Endodermal cell (in vitro differentiated cells): ENCODE measurements around the gene SLC7A14. TPM values are rescaled to one million over a fixed set of nuclear protein-coding genes. Genes with fewer than 3 reads are reported as not detected.
A peak's percentile ranks its signal among the peaks of the same experiment; 100 is the strongest.

Source experiments
- DNase-seq: peaks from one replicate; pipeline ENCODE4 v3.0.0-alpha.2; 2017
- H3K27ac ChIP-seq: 2 replicates; pipeline ENCODE4 v1.5.1; 2013; ENCODE audit warnings: mild to moderate bottlenecking, low read depth, low read length, moderate library complexity
- H3K27me3 ChIP-seq: 2 replicates; pipeline ENCODE4 v1.6.1; 2013; ENCODE audit warnings: mild to moderate bottlenecking, low read length, moderate library complexity; ENCODE audit not compliant: insufficient read depth, control insufficient read depth, poor library complexity, severe bottlenecking
- H3K36me3 ChIP-seq: 2 replicates; pipeline ENCODE4 v1.7.0; 2013; ENCODE audit warnings: mild to moderate bottlenecking, low read length, moderate library complexity; ENCODE audit not compliant: control insufficient read depth, insufficient read depth
- H3K4me1 ChIP-seq: one replicate; pipeline ENCODE4 v1.7.0; 2013; ENCODE audit warnings: low read length; ENCODE audit not compliant: control insufficient read depth, insufficient read depth
- H3K4me3 ChIP-seq: 2 replicates; pipeline ENCODE4 v1.5.1; 2013; ENCODE audit warnings: mild to moderate bottlenecking, low read length, moderate library complexity
- H3K9ac ChIP-seq: 2 replicates; pipeline ENCODE4 v1.6.1; 2013; ENCODE audit warnings: mild to moderate bottlenecking, low read length, moderate library complexity; ENCODE audit not compliant: poor library complexity, severe bottlenecking; ENCODE audit errors: extremely low read depth
- H3K9me3 ChIP-seq: 2 replicates; pipeline ENCODE4 v1.6.1; 2013; ENCODE audit warnings: mild to moderate bottlenecking, low read length, moderate library complexity; ENCODE audit not compliant: control insufficient read depth
- H3K27ac Mint-ChIP-seq: 2 replicates; pipeline ENCODE4 v1.8.0; 2020; ENCODE audit warnings: mixed read lengths
- H3K27me3 Mint-ChIP-seq: 2 replicates; pipeline ENCODE4 v1.8.0; 2021; ENCODE audit warnings: mild to moderate bottlenecking, mixed read lengths; ENCODE audit not compliant: insufficient read depth
- H3K36me3 Mint-ChIP-seq: 2 replicates; pipeline ENCODE4 v1.8.0; 2020; ENCODE audit warnings: low read depth, mixed read lengths
- H3K4me1 Mint-ChIP-seq: 2 replicates; pipeline ENCODE4 v1.8.0; 2020; ENCODE audit warnings: mixed read lengths
- H3K4me3 Mint-ChIP-seq: 2 replicates; pipeline ENCODE4 v1.8.0; 2020; ENCODE audit warnings: mild to moderate bottlenecking, moderate library complexity, mixed read lengths
- H3K9me3 Mint-ChIP-seq: 2 replicates; pipeline ENCODE4 v1.8.0; 2020; ENCODE audit warnings: mild to moderate bottlenecking, mixed read lengths
- WGBS, 2 experiments: methylation state at CpG; one replicate each; pipeline versions ENCODE4 v1.1.5 to v1.1.7; 2013; ENCODE audit warnings: missing lambda C conversion rate in 2 of 2, mixed read lengths in 1 of 2; ENCODE audit not compliant: insufficient coverage in 1 of 2, insufficient read length in 1 of 2; 5-methylcytosine and 5-hydroxymethylcytosine counted together
- total RNA-seq, 2 donors: library from RNA; stranded (reverse); fragmentation: NEBNext Ultra II Directional in 1 of 2; extraction: Animal tissue kit (Norgen Biotek cat#: 25700) in 1 of 2; gene quantifications; 2 replicates in 1 of 2; 3 replicates in 1 of 2; pipeline ENCODE4 v1.2.1, GENCODE V29; 2021
- TF ChIP-seq, protein P1 (sequence below): fragments of 200-600 bp; sonication (generic); conservative IDR thresholded peaks from 2 replicates; pipeline ENCODE4 v1.5.0; 2021; ENCODE audit warnings: antibody characterized with exemption, mild to moderate bottlenecking

SLC7A14 gene
- total RNA-seq, 2 donors from 2014 or later, result 0.29 to 0.42 TPM

DNA sequence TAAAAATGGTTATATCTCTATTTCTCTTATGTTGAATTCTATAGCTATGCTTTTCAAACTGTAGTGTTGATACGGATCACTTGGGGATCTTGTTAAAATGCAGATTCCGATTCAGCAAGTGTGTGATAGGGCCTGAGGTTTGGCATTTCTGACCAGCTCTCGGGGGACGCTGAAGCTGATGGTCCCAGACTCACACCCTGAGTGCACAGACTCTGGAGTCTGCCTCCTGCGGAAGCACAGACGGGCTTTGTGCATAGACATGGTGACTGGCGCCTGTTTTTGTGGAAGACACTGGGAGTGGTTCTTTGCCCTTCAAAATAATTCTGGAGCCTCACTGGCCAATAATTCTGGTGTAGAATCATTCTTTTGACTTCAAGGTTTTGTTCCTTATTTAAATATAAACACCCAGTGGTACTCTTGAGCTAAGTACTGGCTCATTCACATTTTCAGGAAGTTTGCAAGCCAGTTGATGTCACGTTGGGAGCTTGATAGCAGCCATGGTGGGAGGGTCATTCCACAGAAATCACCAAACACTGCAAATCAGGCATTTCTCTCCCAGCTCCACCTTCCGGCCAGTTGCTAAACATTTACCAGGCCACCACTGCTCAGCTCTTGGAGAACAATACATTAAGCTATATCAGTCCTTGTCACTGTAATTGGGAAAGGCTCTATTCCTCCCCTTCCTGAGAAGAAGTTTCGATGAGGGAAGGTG is 148.0 kb downstream of the SLC7A14 start:
- WGBS, 2 experiments, result 78 to 80% methylated on average over 9 to 10 of the region's 10 CpGs
- H3K27ac ChIP-seq, result no peak overlapping the region
- H3K4me3 Mint-ChIP-seq, result no peak overlapping the region
- H3K4me3 ChIP-seq, result no peak overlapping the region
- H3K27me3 Mint-ChIP-seq, result peaks cover 2% of the 10 kb centered on the region
- DNase-seq, result peak; percentile 73
- H3K9ac ChIP-seq, result no peak overlapping the region
- peaks cover 4% of the 10 kb centered on the region for H3K4me1 ChIP-seq
- H3K36me3 ChIP-seq, result no peaks in the 10 kb centered on the region
- no peaks in the 10 kb centered on the region for H3K27me3 ChIP-seq
- H3K27ac Mint-ChIP-seq, result peak overlapping the region; percentile 76
- H3K9me3 Mint-ChIP-seq, result no peaks in the 10 kb centered on the region
- TF ChIP-seq, protein P1, sequence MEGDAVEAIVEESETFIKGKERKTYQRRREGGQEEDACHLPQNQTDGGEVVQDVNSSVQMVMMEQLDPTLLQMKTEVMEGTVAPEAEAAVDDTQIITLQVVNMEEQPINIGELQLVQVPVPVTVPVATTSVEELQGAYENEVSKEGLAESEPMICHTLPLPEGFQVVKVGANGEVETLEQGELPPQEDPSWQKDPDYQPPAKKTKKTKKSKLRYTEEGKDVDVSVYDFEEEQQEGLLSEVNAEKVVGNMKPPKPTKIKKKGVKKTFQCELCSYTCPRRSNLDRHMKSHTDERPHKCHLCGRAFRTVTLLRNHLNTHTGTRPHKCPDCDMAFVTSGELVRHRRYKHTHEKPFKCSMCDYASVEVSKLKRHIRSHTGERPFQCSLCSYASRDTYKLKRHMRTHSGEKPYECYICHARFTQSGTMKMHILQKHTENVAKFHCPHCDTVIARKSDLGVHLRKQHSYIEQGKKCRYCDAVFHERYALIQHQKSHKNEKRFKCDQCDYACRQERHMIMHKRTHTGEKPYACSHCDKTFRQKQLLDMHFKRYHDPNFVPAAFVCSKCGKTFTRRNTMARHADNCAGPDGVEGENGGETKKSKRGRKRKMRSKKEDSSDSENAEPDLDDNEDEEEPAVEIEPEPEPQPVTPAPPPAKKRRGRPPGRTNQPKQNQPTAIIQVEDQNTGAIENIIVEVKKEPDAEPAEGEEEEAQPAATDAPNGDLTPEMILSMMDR, result peak; percentile 54
- H3K36me3 Mint-ChIP-seq, result no peaks in the 10 kb centered on the region
- no peaks in the 10 kb centered on the region for H3K9me3 ChIP-seq
- peaks cover 14% of the 10 kb centered on the region for H3K4me1 Mint-ChIP-seq

DNA sequence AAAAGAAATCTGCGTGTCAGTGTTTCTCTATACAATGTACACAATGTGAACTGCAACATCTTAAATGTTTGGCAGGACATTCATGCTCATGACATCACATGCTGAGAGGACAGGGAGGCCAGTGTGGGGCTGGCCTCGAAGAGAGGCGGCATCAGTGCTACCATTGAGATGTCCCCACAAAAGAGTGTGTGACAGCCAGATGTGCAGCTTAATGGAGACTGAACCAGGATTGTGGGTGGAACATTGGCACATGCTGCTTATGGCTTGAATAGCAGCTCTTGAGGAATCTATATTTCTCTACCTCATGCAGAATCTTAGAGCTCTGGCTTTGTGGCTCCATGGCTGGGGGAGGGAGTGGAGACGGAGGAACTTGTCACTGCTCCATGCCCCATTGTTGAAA is 148.7 kb downstream of the SLC7A14 start:
- Histone ChIP-seq H3K4me3 (no peak overlapping the region), H3K9ac (no peak overlapping the region), H3K27ac (no peak overlapping the region), H3K9me3 (no peaks in the 10 kb centered on the region), H3K36me3 (no peaks in the 10 kb centered on the region), H3K27me3 (no peaks in the 10 kb centered on the region), H3K4me1 (peaks cover 4% of the 10 kb centered on the region)
- H3K27ac Mint-ChIP-seq, result no peak overlapping the region
- no peak overlapping the region for H3K4me3 Mint-ChIP-seq
- H3K9me3 Mint-ChIP-seq, result no peaks in the 10 kb centered on the region
- no peaks in the 10 kb centered on the region for H3K36me3 Mint-ChIP-seq
- H3K27me3 Mint-ChIP-seq, result peaks cover 2% of the 10 kb centered on the region
- WGBS, 2 experiments, result 84 to 92% methylated on average over 2 to 4 of the region's 4 CpGs
- DNase-seq, result no peak
- TF ChIP-seq, protein P1, result no peak
- peaks cover 14% of the 10 kb centered on the region for H3K4me1 Mint-ChIP-seq

DNA sequence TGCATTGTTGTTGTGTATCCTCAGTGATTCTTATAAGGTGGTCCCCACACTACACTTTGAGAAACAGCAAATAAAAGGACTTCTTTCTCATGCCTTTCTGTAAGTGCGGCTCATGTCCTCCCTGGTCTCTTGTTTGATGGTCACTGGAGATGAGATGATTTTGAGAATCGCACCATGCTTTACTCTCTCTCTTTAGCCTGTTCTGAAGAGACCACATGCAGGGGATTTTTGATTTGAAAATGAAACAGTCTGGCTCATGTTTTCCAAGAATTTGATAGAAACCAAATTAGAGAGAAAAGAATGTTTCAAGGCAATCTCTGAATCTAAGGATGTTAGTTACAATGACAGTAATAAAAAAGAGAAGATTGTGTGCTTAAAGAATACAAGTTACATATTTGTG is 149.2 kb downstream of the SLC7A14 start:
- Mint-ChIP-seq H3K4me3 (no peak overlapping the region), H3K27ac (no peak overlapping the region), H3K36me3 (no peaks in the 10 kb centered on the region), H3K9me3 (no peaks in the 10 kb centered on the region), H3K4me1 (peaks cover 14% of the 10 kb centered on the region), H3K27me3 (peaks cover 2% of the 10 kb centered on the region)
- Histone ChIP-seq H3K9me3 (no peaks in the 10 kb centered on the region), H3K27ac (no peak overlapping the region), H3K4me3 (no peak overlapping the region), H3K4me1 (peaks cover 4% of the 10 kb centered on the region), H3K9ac (no peak overlapping the region), H3K27me3 (no peaks in the 10 kb centered on the region), H3K36me3 (no peaks in the 10 kb centered on the region)
- 86 to 100% methylated on average over 1 to 2 of the region's 2 CpGs for WGBS, 2 experiments
- TF ChIP-seq, protein P1, result no peak
- no peak for DNase-seq
